K562 treated with DMSO at 1 percent for 24 hours (cell line): ENCODE results near the gene CCR6. TPM values are rescaled to one million over a fixed set of nuclear protein-coding genes. Genes with fewer than 3 reads are reported as not detected.

ENCODE experiments used
- total RNA-seq: library from RNA; unstranded; fragments of 300-600 nt; gene quantifications from 2 replicates; pipeline ENCODE4 v1.2.3, GENCODE V29; 2022; ENCODE audit warnings: low read depth; ENCODE audit not compliant: insufficient read depth

The CCR6 gene
- not detected in 2 replicates for total RNA-seq

DNA sequence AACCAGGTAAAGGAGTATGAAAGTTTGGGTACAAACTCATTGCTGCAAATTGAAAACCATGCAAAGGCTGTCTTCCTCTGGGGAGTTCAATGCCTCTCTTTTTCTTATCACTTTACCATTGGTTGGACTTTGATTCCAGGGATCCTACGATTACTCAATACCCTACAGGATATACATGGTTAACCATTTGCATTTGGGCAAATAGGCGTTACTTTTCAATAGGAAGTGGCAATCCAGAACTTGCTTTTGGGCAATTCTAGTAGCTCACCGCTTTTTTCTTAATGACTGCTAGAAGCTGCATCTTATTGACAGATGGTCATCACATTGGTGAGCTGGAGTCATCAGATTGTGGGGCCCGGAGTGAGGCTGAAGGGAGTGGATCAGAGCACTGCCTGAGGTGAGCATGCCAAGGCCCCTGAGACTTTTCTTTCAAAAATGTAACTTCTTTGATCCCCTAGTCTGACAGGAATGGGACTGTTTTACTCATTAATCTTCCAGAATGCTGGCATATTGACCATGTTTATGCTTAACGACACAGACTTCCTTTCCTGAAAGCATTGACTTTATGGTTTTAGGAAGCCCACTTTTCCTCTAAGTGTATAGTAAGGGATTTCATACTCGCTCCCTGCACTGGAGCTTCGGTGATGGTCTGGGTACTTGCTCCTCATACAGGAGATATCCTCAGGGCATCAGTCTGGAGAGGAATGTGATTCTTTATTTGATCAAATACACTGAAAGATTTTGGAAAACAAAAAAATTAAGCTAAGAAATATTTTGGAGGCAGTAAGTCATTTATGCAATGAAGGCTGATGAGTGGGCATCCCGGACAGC, at the start of gene CCR6:
TSS of gene CCR6 (plus strand) at position 270 of the 831 bp plus-strand sequence. CDS start 13,039 bp downstream, outside the sequence.

DNA sequence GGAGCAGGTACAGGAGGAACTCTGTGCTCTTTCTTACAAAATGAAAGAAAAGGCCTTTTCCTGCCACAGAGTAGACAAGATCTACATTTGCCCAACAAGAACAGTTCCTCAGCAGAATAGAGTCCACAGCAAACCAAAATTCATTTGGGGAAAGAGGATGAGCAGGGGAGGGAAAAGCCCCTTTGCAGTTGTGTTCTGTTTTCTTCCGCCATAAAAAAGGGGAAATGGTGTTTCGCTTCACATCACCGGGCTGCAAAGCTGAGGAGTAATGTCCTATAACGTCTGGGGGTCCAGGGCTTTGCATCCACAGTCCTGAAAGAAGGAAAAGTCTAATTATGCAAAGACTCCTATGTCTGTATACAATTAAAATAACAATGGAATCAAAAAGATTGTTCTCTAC, 35.0 kb downstream of the CCR6 start, which contains the start of gene GPR31:
TSS of gene GPR31 (minus strand) at position 118 of the 400 bp plus-strand sequence. CDS start 149 bp downstream, outside the sequence.

Other genes with a start within 250 kb of the CCR6 start
- gene RNASET2, start 166.5 kb upstream of the CCR6 start, total RNA-seq: 97.0 and 102 TPM in 2 replicates
- gene CEP43, start 123.7 kb upstream of the CCR6 start, total RNA-seq: 9.6 and 11.7 TPM in 2 replicates
- not detected in 2 replicates for gene GPR31, start 34.9 kb downstream of the CCR6 start, total RNA-seq
- gene UNC93A, start 168.2 kb downstream of the CCR6 start, total RNA-seq: not detected in 2 replicates
- not detected in 2 replicates for gene TTLL2, start 202.0 kb downstream of the CCR6 start, total RNA-seq